ENCODE results near the gene PHEX. TPM values are rescaled to one million over a fixed set of nuclear protein-coding genes. Genes with fewer than 3 reads are reported as not detected.

Gene PHEX
- 0.69 and 0.89 TPM in 2 replicates for total RNA-seq (2022)
- percentile 38 among the genes with signal in this experiment for Bru-seq, nascent RNA
- BruChase-seq, experiment 1, labeled RNA remaining after a 6-hour chase = percentile 29 among the genes with signal in this experiment
- BruChase-seq, experiment 2, labeled RNA remaining after a 2-hour chase = percentile 40 among the genes with signal in this experiment
- long read RNA-seq, partial matches to known transcripts = 1 of 5 reads
- long read RNA-seq, other reads (novel, unspliced or antisense) = 4 of 5 reads

GRCh38 chrX:22032084-22032483 lies at the start of gene PHEX:
Gene PHEX (plus strand): TSS chrX:22032325. CDS start chrX:22033006, 681 bp downstream.
- Mint-ChIP-seq H3K4me1 (ENCODE audit: insufficient read depth, unreplicated experiment) (no peaks in the 10 kb centered on the region), H3K27me3 (ENCODE audit: insufficient read depth, unreplicated experiment) (peaks cover 71% of the 10 kb centered on the region), H3K27ac (ENCODE audit: low read depth, unreplicated experiment) (no peak within 1 kb of the TSS), H3K9me3 (ENCODE audit: unreplicated experiment) (no peaks in the 10 kb centered on the region), H3K4me3 (ENCODE audit: unreplicated experiment) (no peak within 1 kb of the TSS), H3K36me3 (ENCODE audit: insufficient read depth, unreplicated experiment) (peaks cover 5% of the 10 kb centered on the region)
- intact Hi-C loops (cut with micrococcal nuclease) = no loop called here
- CTCF ChIA-PET = interaction anchor here (0.6 kb wide), 1 partner anchor 17 kb away, joined by 3 read pairs; no protein-coding TSS in a partner anchor
- TF ChIP-seq CTCF (IDR thresholded peaks at IDR 0.05; ENCODE audit: unreplicated experiment) = no peak
- no TSS peak for BruUV-seq (replicated peaks)
- POLR2A ChIA-PET = no interaction called here
- DNase-seq (ENCODE audit: unreplicated experiment) = no peak

GRCh38 chrX:21985332-21985777 lies 46.8 kb upstream of the PHEX start:
- peaks cover 37% of the 10 kb centered on the region for H3K36me3 Mint-ChIP-seq (ENCODE audit: insufficient read depth, unreplicated experiment)
- peak; percentile 85 for DNase-seq (ENCODE audit: unreplicated experiment)
- H3K27me3 Mint-ChIP-seq (ENCODE audit: insufficient read depth, unreplicated experiment) = peaks cover 62% of the 10 kb centered on the region
- peak; percentile 92 for TF ChIP-seq CTCF (IDR thresholded peaks at IDR 0.05; ENCODE audit: unreplicated experiment)
- intact Hi-C loops (cut with micrococcal nuclease) = loop anchor here (1.0 to 10.0 kb wide), 11 partner anchors 151 to 1917 kb away; no protein-coding TSS in a partner anchor
- no TSS peak for BruUV-seq (replicated peaks)
- no peak overlapping the region for H3K4me3 Mint-ChIP-seq (ENCODE audit: unreplicated experiment)
- no peaks in the 10 kb centered on the region for H3K4me1 Mint-ChIP-seq (ENCODE audit: insufficient read depth, unreplicated experiment)
- H3K9me3 Mint-ChIP-seq (ENCODE audit: unreplicated experiment) = no peaks in the 10 kb centered on the region
- POLR2A ChIA-PET = interaction anchor here (0.7 to 1.8 kb wide), 7 partner anchors 11 to 762 kb away, joined by 3 to 15 read pairs (median 3); no protein-coding TSS in a partner anchor
- H3K27ac Mint-ChIP-seq (ENCODE audit: low read depth, unreplicated experiment) = no peak overlapping the region
- CTCF ChIA-PET = interaction anchor here (0.6 to 3.4 kb wide), 84 partner anchors 9 to 1918 kb away, joined by 3 to 48 read pairs (median 4); no protein-coding TSS in a partner anchor

GRCh38 chrX:21986596-21986995 lies 45.5 kb upstream of the PHEX start:
- no peaks in the 10 kb centered on the region for H3K9me3 Mint-ChIP-seq (ENCODE audit: unreplicated experiment)
- ChIA-PET POLR2A (no interaction called here), CTCF (interaction anchor here (0.5 to 3.4 kb wide), 16 partner anchors 11 to 1630 kb away, joined by 3 to 37 read pairs (median 7); no protein-coding TSS in a partner anchor)
- TF ChIP-seq CTCF (IDR thresholded peaks at IDR 0.05; ENCODE audit: unreplicated experiment) = no peak
- H3K27me3 Mint-ChIP-seq (ENCODE audit: insufficient read depth, unreplicated experiment) = peaks cover 65% of the 10 kb centered on the region
- H3K27ac Mint-ChIP-seq (ENCODE audit: low read depth, unreplicated experiment) = no peak overlapping the region
- H3K4me3 Mint-ChIP-seq (ENCODE audit: unreplicated experiment) = no peak overlapping the region
- no peaks in the 10 kb centered on the region for H3K4me1 Mint-ChIP-seq (ENCODE audit: insufficient read depth, unreplicated experiment)
- no TSS peak for BruUV-seq (replicated peaks)
- DNase-seq (ENCODE audit: unreplicated experiment) = no peak
- intact Hi-C loops (cut with micrococcal nuclease) = loop anchor here (10.0 kb wide), 1 partner anchor 368 kb away; no protein-coding TSS in a partner anchor
- H3K36me3 Mint-ChIP-seq (ENCODE audit: insufficient read depth, unreplicated experiment) = peaks cover 42% of the 10 kb centered on the region

GRCh38 chrX:21989384-21989783 lies 42.7 kb upstream of the PHEX start:
- Mint-ChIP-seq H3K27ac (ENCODE audit: low read depth, unreplicated experiment) (no peak overlapping the region), H3K27me3 (ENCODE audit: insufficient read depth, unreplicated experiment) (peaks cover 69% of the 10 kb centered on the region), H3K9me3 (ENCODE audit: unreplicated experiment) (no peaks in the 10 kb centered on the region), H3K36me3 (ENCODE audit: insufficient read depth, unreplicated experiment) (peaks cover 61% of the 10 kb centered on the region), H3K4me3 (ENCODE audit: unreplicated experiment) (no peak overlapping the region), H3K4me1 (ENCODE audit: insufficient read depth, unreplicated experiment) (no peaks in the 10 kb centered on the region)
- no peak for TF ChIP-seq CTCF (IDR thresholded peaks at IDR 0.05; ENCODE audit: unreplicated experiment)
- ChIA-PET POLR2A (no interaction called here), CTCF (interaction anchor here (0.6 to 1.1 kb wide), 4 partner anchors 92 to 1495 kb away, joined by 3 to 4 read pairs (median 3); no protein-coding TSS in a partner anchor)
- intact Hi-C loops (cut with micrococcal nuclease) = loop anchor here (10.0 kb wide), 1 partner anchor 365 kb away; no protein-coding TSS in a partner anchor
- no TSS peak for BruUV-seq (replicated peaks)
- no peak for DNase-seq (ENCODE audit: unreplicated experiment)
